HL-60/S4 treated with phorbol 12-myristate 13-acetate at 8.2 ng/mL for 4 days and 3 days (cell line): ENCODE measurements around the gene GABRB2.
"Not testable (repeated sequence)": the region's sequence is repeated elsewhere in the genome, so short reads cannot be mapped to it uniquely, and the experiment has no call there.

Source experiments
- in situ Hi-C: fragments of 300-500 bp; cut with MboI; formaldehyde crosslinking; loops from 2 replicates; pipeline ENCODE4 v1.15.0; 2022; ENCODE audit warnings: low sequenced_read_pairs

Gene GABRB2

GRCh38 chr5:161256957-161257356, 289.6 kb downstream of the GABRB2 start:
- in situ Hi-C loops, result no loop called here

GRCh38 chr5:161252955-161253354, 293.6 kb downstream of the GABRB2 start:
- in situ Hi-C loops, result not testable (repeated sequence)

- in situ Hi-C loops, result no loop called here
These were observed 299.8 kb downstream of the GABRB2 start for GRCh38 chr5:161246749-161247148.

GRCh38 chr5:161245846-161246245, 300.7 kb downstream of the GABRB2 start:
- in situ Hi-C loops, result not testable (repeated sequence)
